ENCODE data around the gene KRTAP24-1.

The KRTAP24-1 gene

DNA sequence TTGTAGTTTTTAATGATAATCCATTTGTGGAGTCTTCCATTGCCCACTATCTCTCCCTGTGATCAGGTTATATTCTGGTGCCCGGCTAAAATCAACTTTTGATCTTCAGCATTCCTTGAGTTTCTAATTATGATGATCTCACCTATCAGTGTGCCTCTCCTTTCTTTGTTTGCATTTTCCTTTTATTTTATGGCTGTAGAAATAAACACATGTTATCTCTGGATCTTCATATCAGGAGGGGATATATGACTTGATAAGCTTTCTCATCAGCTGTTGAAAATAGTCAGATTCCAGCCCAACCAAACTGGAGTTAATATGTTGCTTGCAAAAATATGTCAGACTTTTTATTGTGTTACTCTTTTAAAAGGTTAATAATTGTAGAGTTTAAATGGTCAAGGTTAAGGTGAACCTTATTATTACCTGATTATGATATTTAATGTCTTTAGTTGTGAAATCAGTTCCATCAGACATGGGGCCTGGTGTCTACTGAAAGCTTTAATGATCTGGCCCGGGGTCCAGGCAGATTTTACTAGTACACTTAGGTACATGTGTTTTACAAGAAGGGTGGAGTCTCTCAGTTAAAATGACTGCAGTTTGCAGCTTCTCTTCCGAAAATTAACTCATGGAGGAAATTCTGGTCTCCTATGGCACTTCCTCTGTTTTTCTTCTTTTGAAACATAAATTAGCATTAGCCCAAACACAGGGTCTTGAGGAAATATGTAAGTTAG, 12.8 kb downstream of the KRTAP24-1 start:
- H3K4me1 ChIP-seq (ENCODE audit: control insufficient read depth, insufficient read depth, low read length): no peaks in the 10 kb centered on the region
- 92 to 97% methylated on average over 3 of the region's 3 CpGs for WGBS, 2 experiments
- H3K9me3 ChIP-seq (ENCODE audit: control insufficient read depth, low read length): no peaks in the 10 kb centered on the region
- no peaks in the 10 kb centered on the region for H3K36me3 ChIP-seq (ENCODE audit: control insufficient read depth, insufficient read depth, low read length)
- no peak overlapping the region for H3K4me3 ChIP-seq (ENCODE audit: insufficient read depth, low read depth, low read length)
- no peak overlapping the region for H3K27ac ChIP-seq (ENCODE audit: insufficient read depth, low read depth, low read length, poor library complexity, severe bottlenecking)
- no peaks in the 10 kb centered on the region for H3K27me3 ChIP-seq (ENCODE audit: control insufficient read depth, insufficient read depth, low read length, poor library complexity, severe bottlenecking)

DNA sequence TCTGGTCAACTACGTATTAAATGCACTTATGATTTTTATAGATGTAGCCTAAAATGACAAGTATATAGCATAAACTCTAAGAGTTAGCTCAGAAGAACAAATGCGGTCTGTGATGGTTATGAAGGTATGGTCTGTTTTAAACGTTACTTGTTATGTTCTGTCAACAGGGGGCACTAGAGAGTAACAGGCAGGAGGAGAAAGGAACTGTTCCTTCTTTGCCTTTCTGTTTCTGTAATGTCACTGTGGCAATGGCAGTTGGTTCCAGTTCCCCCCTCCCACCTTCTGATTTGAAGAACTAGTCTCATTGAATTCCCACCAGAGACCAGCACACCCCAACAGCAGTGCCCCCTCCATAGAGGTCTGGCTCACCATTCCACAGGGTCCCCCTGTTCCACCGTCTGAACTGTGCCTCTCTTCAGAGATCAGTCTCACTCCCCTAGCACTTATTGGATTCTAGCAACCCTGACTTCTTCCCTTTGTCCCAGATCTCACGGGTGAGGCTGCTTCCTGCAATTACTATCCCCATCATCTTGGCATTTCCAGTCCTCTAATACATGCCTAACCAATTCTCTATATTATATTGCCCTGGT, 14.0 kb downstream of the KRTAP24-1 start:
- H3K36me3 ChIP-seq (ENCODE audit: control insufficient read depth, insufficient read depth, low read length): no peaks in the 10 kb centered on the region
- whole genome bisulfite sequencing, 2 experiments: 74 to 77% methylated on average over 4 of the region's 5 CpGs
- no peaks in the 10 kb centered on the region for H3K27me3 ChIP-seq (ENCODE audit: control insufficient read depth, insufficient read depth, low read length, poor library complexity, severe bottlenecking)
- H3K27ac ChIP-seq (ENCODE audit: insufficient read depth, low read depth, low read length, poor library complexity, severe bottlenecking): no peak overlapping the region
- no peak overlapping the region for H3K4me3 ChIP-seq (ENCODE audit: insufficient read depth, low read depth, low read length)
- no peaks in the 10 kb centered on the region for H3K4me1 ChIP-seq (ENCODE audit: control insufficient read depth, insufficient read depth, low read length)
- no peaks in the 10 kb centered on the region for H3K9me3 ChIP-seq (ENCODE audit: control insufficient read depth, low read length)

- 55 to 59% methylated on average over 4 of the region's 4 CpGs for WGBS, 2 experiments
- no peak overlapping the region for H3K4me3 ChIP-seq (ENCODE audit: insufficient read depth, low read depth, low read length)
- no peaks in the 10 kb centered on the region for H3K36me3 ChIP-seq (ENCODE audit: control insufficient read depth, insufficient read depth, low read length)
- no peak overlapping the region for H3K27ac ChIP-seq (ENCODE audit: insufficient read depth, low read depth, low read length, poor library complexity, severe bottlenecking)
- H3K27me3 ChIP-seq (ENCODE audit: control insufficient read depth, insufficient read depth, low read length, poor library complexity, severe bottlenecking): no peaks in the 10 kb centered on the region
- H3K4me1 ChIP-seq (ENCODE audit: control insufficient read depth, insufficient read depth, low read length): no peaks in the 10 kb centered on the region
- H3K9me3 ChIP-seq (ENCODE audit: control insufficient read depth, low read length): no peaks in the 10 kb centered on the region
Measured at GRCh38 chr21:30257773-30258172, 25.0 kb downstream of the KRTAP24-1 start.

GRCh38 chr21:30256100-30256499, 26.6 kb downstream of the KRTAP24-1 start:
- Histone ChIP-seq H3K4me1 (ENCODE audit: control insufficient read depth, insufficient read depth, low read length) (no peaks in the 10 kb centered on the region), H3K27me3 (ENCODE audit: control insufficient read depth, insufficient read depth, low read length, poor library complexity, severe bottlenecking) (no peaks in the 10 kb centered on the region), H3K27ac (ENCODE audit: insufficient read depth, low read depth, low read length, poor library complexity, severe bottlenecking) (no peak overlapping the region), H3K36me3 (ENCODE audit: control insufficient read depth, insufficient read depth, low read length) (no peaks in the 10 kb centered on the region), H3K4me3 (ENCODE audit: insufficient read depth, low read depth, low read length) (no peak overlapping the region), H3K9me3 (ENCODE audit: control insufficient read depth, low read length) (no peaks in the 10 kb centered on the region)
- 83 to 87% methylated on average over 4 of the region's 4 CpGs for WGBS, 2 experiments

- Histone ChIP-seq H3K4me1 (ENCODE audit: control insufficient read depth, insufficient read depth, low read length) (no peaks in the 10 kb centered on the region), H3K4me3 (ENCODE audit: insufficient read depth, low read depth, low read length) (no peak overlapping the region), H3K27me3 (ENCODE audit: control insufficient read depth, insufficient read depth, low read length, poor library complexity, severe bottlenecking) (no peaks in the 10 kb centered on the region), H3K27ac (ENCODE audit: insufficient read depth, low read depth, low read length, poor library complexity, severe bottlenecking) (no peak overlapping the region), H3K36me3 (ENCODE audit: control insufficient read depth, insufficient read depth, low read length) (no peaks in the 10 kb centered on the region), H3K9me3 (ENCODE audit: control insufficient read depth, low read length) (no peaks in the 10 kb centered on the region)
- WGBS, 2 experiments: 89 to 100% methylated on average over 1 of the region's 1 CpG
Measured at GRCh38 chr21:30255679-30256078, 27.1 kb downstream of the KRTAP24-1 start.

- Histone ChIP-seq H3K4me3 (ENCODE audit: insufficient read depth, low read depth, low read length) (no peak overlapping the region), H3K27me3 (ENCODE audit: control insufficient read depth, insufficient read depth, low read length, poor library complexity, severe bottlenecking) (no peaks in the 10 kb centered on the region)
- 100% methylated on average over 1 of the region's 1 CpG; no CpG with 5 or more reads in 1 of the 2 experiments for WGBS, 2 experiments
Measured at GRCh38 chr21:30251781-30252180, 31.0 kb downstream of the KRTAP24-1 start.

DNA sequence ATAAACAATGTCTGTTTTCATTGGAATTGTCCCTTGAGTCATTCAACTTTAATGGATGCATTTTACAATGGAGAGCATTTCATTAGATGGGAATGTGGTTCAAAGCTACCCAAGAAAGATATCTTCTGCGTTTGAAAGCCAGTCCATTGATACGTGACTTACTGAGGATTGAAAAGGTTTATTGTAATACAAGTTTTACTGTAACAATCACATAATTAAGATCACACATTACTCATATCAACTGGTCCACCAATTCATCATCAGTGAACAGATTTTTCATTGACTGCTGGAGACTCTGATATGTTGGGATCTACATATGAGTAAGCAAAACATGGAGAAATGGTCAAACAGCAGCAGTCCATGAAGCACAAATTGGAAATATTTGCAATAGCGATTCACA, 32.8 kb downstream of the KRTAP24-1 start:
- 58 to 87% methylated on average over 2 to 3 of the region's 3 CpGs for WGBS, 2 experiments
- no peaks in the 10 kb centered on the region for H3K4me1 ChIP-seq (ENCODE audit: control insufficient read depth, insufficient read depth, low read length)

More at GRCh38 chr21:30251781-30252180, 31.0 kb downstream of the KRTAP24-1 start:
- Histone ChIP-seq H3K36me3 (ENCODE audit: control insufficient read depth, insufficient read depth, low read length) (no peaks in the 10 kb centered on the region), H3K27ac (ENCODE audit: insufficient read depth, low read depth, low read length, poor library complexity, severe bottlenecking) (no peak overlapping the region), H3K4me1 (ENCODE audit: control insufficient read depth, insufficient read depth, low read length) (no peaks in the 10 kb centered on the region), H3K9me3 (ENCODE audit: control insufficient read depth, low read length) (no peaks in the 10 kb centered on the region)

GRCh38 chr21:30248844-30249243, 33.9 kb downstream of the KRTAP24-1 start:
- Histone ChIP-seq H3K4me3 (ENCODE audit: insufficient read depth, low read depth, low read length) (no peak overlapping the region), H3K27me3 (ENCODE audit: control insufficient read depth, insufficient read depth, low read length, poor library complexity, severe bottlenecking) (no peaks in the 10 kb centered on the region), H3K27ac (ENCODE audit: insufficient read depth, low read depth, low read length, poor library complexity, severe bottlenecking) (no peak overlapping the region), H3K4me1 (ENCODE audit: control insufficient read depth, insufficient read depth, low read length) (no peaks in the 10 kb centered on the region), H3K36me3 (ENCODE audit: control insufficient read depth, insufficient read depth, low read length) (no peaks in the 10 kb centered on the region), H3K9me3 (ENCODE audit: control insufficient read depth, low read length) (no peaks in the 10 kb centered on the region)
- WGBS, 2 experiments: 91 to 96% methylated on average over 9 of the region's 9 CpGs

More for the DNA sequence above, 32.8 kb downstream of the KRTAP24-1 start:
- no peaks in the 10 kb centered on the region for H3K9me3 ChIP-seq (ENCODE audit: control insufficient read depth, low read length)
- no peak overlapping the region for H3K4me3 ChIP-seq (ENCODE audit: insufficient read depth, low read depth, low read length)
- no peak overlapping the region for H3K27ac ChIP-seq (ENCODE audit: insufficient read depth, low read depth, low read length, poor library complexity, severe bottlenecking)
- no peaks in the 10 kb centered on the region for H3K36me3 ChIP-seq (ENCODE audit: control insufficient read depth, insufficient read depth, low read length)
- no peaks in the 10 kb centered on the region for H3K27me3 ChIP-seq (ENCODE audit: control insufficient read depth, insufficient read depth, low read length, poor library complexity, severe bottlenecking)

- Histone ChIP-seq H3K36me3 (ENCODE audit: control insufficient read depth, insufficient read depth, low read length) (no peaks in the 10 kb centered on the region), H3K4me3 (ENCODE audit: insufficient read depth, low read depth, low read length) (no peak overlapping the region), H3K9me3 (ENCODE audit: control insufficient read depth, low read length) (no peaks in the 10 kb centered on the region), H3K27me3 (ENCODE audit: control insufficient read depth, insufficient read depth, low read length, poor library complexity, severe bottlenecking) (no peaks in the 10 kb centered on the region), H3K27ac (ENCODE audit: insufficient read depth, low read depth, low read length, poor library complexity, severe bottlenecking) (no peak overlapping the region), H3K4me1 (ENCODE audit: control insufficient read depth, insufficient read depth, low read length) (no peaks in the 10 kb centered on the region)
Measured at GRCh38 chr21:30245061-30245460, 37.7 kb downstream of the KRTAP24-1 start.

DNA sequence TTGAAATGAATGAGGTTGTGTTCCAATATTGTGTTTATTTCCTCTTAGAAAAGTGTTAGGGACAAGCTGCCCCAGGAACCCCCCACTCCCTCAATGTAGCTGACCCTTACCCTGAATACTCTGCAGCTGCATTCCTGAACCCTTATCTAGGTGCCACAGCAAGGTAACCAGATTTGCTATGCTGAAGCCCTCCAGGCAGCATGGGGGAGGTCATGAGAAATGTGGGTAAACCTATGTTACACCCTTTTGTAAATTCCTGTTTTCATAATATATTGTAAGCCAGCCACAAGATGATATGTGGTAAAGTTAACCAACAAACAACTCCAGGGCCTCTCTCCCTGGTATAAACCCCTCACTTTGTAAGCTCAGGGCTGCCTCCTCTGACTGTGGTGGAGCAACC, 39.1 kb downstream of the KRTAP24-1 start:
- H3K27me3 ChIP-seq (ENCODE audit: control insufficient read depth, insufficient read depth, low read length, poor library complexity, severe bottlenecking): no peaks in the 10 kb centered on the region
- H3K27ac ChIP-seq (ENCODE audit: insufficient read depth, low read depth, low read length, poor library complexity, severe bottlenecking): no peak overlapping the region
- no peaks in the 10 kb centered on the region for H3K4me1 ChIP-seq (ENCODE audit: control insufficient read depth, insufficient read depth, low read length)
- H3K36me3 ChIP-seq (ENCODE audit: control insufficient read depth, insufficient read depth, low read length): no peaks in the 10 kb centered on the region
- H3K4me3 ChIP-seq (ENCODE audit: insufficient read depth, low read depth, low read length): no peak overlapping the region
- no peaks in the 10 kb centered on the region for H3K9me3 ChIP-seq (ENCODE audit: control insufficient read depth, low read length)

Data from ectodermal cell (in vitro differentiated cells).